Body of pancreas (tissue), 4 donors: ENCODE results near the gene BTBD8. TPM values are rescaled to one million over a fixed set of nuclear protein-coding genes. Genes with fewer than 3 reads are reported as not detected.

Experiments used
- ATAC-seq: fragments of 150-250 bp; one replicate; pipeline ENCODE4 v1.9.1; 2016
- DNase-seq, 4 donors: peaks; one replicate each; pipeline ENCODE4 v3.0.0-alpha.2; 2019
- H3K27ac ChIP-seq, 4 donors: fragments of 200-600 bp; sonication (generic); 1 replicate in 3 of 4; 2 replicates in 1 of 4; pipeline versions ENCODE4 v1.5.1 to v1.6.1; 2016 to 2019; ENCODE audit warnings: mild to moderate bottlenecking in 1 of 4, mixed read lengths in 1 of 4, moderate library complexity in 1 of 4
- H3K27me3 ChIP-seq, 2 donors: fragments of 200-600 bp; sonication (generic); one replicate each; pipeline ENCODE4 v1.6.0; 2016; ENCODE audit warnings: mild to moderate bottlenecking in 1 of 2
- H3K36me3 ChIP-seq, 2 donors: fragments of 200-600 bp; sonication (generic); replicated peaks in 1 of 2; 2 replicates each; pipeline ENCODE4 v1.5.1; 2016; ENCODE audit warnings: low read depth in 2 of 2; ENCODE audit not compliant: insufficient read depth in 1 of 2
- H3K4me1 ChIP-seq: fragments of 200-600 bp; sonication (generic); one replicate; pipeline ENCODE4 v1.6.0; 2016
- H3K4me3 ChIP-seq, 2 donors: fragments of 200-600 bp; sonication (generic); 1 replicate in 1 of 2; 2 replicates in 1 of 2; pipeline ENCODE4 v1.5.1; 2016 to 2019
- H3K9me3 ChIP-seq, 3 donors: fragments of 200-600 bp; sonication (generic); 1 replicate in 2 of 3; 2 replicates in 1 of 3; pipeline ENCODE4 v1.5.1; 2016
- POLR2A ChIP-seq, 3 donors: fragments of 450-650 bp; IDR thresholded peaks; one replicate each; pipeline ENCODE4 v1.6.1; 2016; ENCODE audit warnings: antibody characterized with exemption in 3 of 3, mild to moderate bottlenecking in 2 of 3
- WGBS, 2 donors: methylation state at CpG; one replicate each; pipeline ENCODE4 v1.1.5; 2017; 5-methylcytosine and 5-hydroxymethylcytosine counted together
- intact Hi-C: fragments of 100-400 bp; cut with DNase I; formaldehyde crosslinking; loops from one replicate; pipeline ENCODE4 v1.15.1; 2023
- total RNA-seq, 2 donors: library from RNA; depleted of rRNA; stranded (reverse); fragments of >200 nt; gene quantifications; one replicate each; pipeline ENCODE4 v1.1.0, GENCODE V29; 2016
- TF ChIP-seq, protein P1 (sequence below), 7 experiments: fragments of 450-650 bp in 4 of 7; fragments of 200-600 bp in 3 of 7; sonication (generic) in 3 of 7; IDR thresholded peaks; one replicate each; pipeline ENCODE4 v1.5.1; 2016 to 2019; ENCODE audit warnings: antibody characterized with exemption in 7 of 7

BTBD8 gene
- total RNA-seq, 2 donors from 2014 or later = 4.7 to 6.6 TPM

DNA sequence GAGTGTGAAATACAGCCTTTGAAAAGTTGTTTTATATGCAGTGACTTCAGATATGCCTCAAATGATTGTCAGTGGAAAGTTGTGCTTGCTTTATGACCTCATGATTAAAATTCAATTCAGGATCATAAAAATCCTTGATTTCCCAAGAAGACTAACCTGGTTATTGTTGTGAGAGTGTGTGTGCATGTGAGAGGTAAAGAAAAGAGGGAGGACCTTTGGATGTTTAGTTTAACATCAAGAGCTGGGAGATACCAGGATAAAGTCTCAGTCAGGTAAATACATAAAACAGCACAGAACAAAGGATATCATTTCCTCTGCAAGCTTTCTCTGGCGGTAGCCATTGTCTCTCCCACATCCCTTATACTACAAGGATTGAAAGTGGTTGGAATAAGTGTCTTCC is 14.4 kb downstream of the BTBD8 start:
- H3K27me3 ChIP-seq = no peaks in the 10 kb centered on the region
- no peak for DNase-seq
- H3K9me3 ChIP-seq = no peaks in the 10 kb centered on the region
- intact Hi-C loops = no loop called here
- no peaks in the 10 kb centered on the region for H3K4me1 ChIP-seq
- 79 to 95% methylated on average over 1 of the region's 1 CpG for WGBS, 2 donors
- H3K36me3 ChIP-seq = no peaks in the 10 kb centered on the region
- H3K4me3 ChIP-seq = no peak overlapping the region
- H3K27ac ChIP-seq = no peak overlapping the region
- no peak for ATAC-seq
- TF ChIP-seq, protein P1, sequence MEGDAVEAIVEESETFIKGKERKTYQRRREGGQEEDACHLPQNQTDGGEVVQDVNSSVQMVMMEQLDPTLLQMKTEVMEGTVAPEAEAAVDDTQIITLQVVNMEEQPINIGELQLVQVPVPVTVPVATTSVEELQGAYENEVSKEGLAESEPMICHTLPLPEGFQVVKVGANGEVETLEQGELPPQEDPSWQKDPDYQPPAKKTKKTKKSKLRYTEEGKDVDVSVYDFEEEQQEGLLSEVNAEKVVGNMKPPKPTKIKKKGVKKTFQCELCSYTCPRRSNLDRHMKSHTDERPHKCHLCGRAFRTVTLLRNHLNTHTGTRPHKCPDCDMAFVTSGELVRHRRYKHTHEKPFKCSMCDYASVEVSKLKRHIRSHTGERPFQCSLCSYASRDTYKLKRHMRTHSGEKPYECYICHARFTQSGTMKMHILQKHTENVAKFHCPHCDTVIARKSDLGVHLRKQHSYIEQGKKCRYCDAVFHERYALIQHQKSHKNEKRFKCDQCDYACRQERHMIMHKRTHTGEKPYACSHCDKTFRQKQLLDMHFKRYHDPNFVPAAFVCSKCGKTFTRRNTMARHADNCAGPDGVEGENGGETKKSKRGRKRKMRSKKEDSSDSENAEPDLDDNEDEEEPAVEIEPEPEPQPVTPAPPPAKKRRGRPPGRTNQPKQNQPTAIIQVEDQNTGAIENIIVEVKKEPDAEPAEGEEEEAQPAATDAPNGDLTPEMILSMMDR (IDR thresholded peaks at IDR 0.05) = no peak
- no peak for TF ChIP-seq POLR2A (IDR thresholded peaks at IDR 0.05)

DNA sequence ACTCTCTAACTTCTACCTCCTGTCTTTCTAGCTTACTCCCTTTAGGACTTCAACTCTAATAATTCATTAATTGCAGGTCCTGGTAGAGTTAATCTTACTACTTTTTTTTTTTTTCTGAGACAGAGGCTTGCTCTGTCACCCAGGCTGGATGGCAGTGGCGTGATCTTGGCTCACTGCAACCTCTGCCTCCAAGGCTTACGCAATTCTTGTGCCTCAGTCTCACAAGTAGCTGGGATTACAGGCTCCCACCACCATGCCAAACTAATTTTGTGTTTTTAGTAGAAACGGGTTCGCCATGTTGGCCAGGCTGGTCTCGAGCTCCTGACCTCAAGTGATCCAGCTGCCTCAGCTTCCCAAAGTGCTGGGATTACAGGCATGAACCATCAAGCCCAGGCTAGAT is 15.7 kb downstream of the BTBD8 start:
- no peak overlapping the region for H3K4me3 ChIP-seq
- 91 to 92% methylated on average over 5 of the region's 5 CpGs for WGBS, 2 donors
- no peaks in the 10 kb centered on the region for H3K36me3 ChIP-seq
- H3K4me1 ChIP-seq = no peaks in the 10 kb centered on the region
- H3K27ac ChIP-seq = no peak overlapping the region
- no peak for TF ChIP-seq POLR2A (IDR thresholded peaks at IDR 0.05)
- TF ChIP-seq, protein P1 (IDR thresholded peaks at IDR 0.05) = no peak
- DNase-seq = no peak
- no peaks in the 10 kb centered on the region for H3K27me3 ChIP-seq
- no peak for ATAC-seq
- intact Hi-C loops = no loop called here
- no peaks in the 10 kb centered on the region for H3K9me3 ChIP-seq

DNA sequence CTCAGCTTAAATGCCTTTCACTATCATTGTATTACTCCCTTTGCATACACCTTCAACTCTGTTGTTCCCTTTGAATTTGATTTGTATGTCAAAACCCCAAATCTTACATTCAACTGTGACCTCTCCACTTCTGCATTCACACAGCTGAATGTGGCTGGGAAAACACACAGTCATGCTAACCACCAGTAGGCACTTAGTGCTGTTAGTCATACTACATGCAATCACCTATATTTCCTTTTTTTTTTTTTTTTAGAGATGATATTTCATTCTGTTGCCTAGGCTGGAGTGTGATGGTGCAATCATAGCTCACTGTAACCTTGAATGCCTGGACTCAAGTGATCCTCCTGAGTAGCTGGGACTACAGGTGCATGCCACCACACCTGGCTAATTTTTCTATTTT is 16.2 kb downstream of the BTBD8 start:
- intact Hi-C loops = no loop called here
- Histone ChIP-seq H3K4me3 (no peak overlapping the region), H3K27me3 (no peaks in the 10 kb centered on the region), H3K36me3 (no peaks in the 10 kb centered on the region), H3K9me3 (no peaks in the 10 kb centered on the region), H3K4me1 (no peaks in the 10 kb centered on the region), H3K27ac (no peak overlapping the region)
- ATAC-seq = no peak
- TF ChIP-seq, protein P1 (IDR thresholded peaks at IDR 0.05) = no peak
- TF ChIP-seq POLR2A (IDR thresholded peaks at IDR 0.05) = no peak
- DNase-seq = no peak

DNA sequence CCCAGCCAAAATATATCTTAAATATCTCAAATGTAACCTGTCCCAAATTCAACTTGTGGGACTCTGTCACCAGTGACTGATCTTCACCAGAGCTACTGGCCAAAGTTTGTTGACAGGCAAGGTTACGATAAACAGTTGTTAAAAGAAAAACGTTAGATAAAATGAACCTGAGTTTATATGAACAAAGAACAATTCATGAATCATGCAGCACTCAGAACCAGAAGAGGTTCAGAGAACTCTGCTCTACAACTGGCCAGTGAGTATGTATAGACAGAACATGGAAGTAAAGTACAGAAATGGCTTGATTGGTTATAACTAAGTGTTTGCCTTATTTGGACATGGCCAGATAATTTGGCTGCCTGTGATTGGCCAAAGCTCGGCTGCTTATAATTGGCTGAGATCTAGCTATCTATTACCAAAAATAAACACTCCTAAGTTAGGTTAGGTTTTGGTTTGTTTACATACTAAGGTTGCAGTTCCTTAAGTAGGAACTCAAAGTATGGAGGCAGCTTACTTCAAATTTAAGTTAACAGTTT is 25.5 kb downstream of the BTBD8 start:
- DNase-seq (no peak), ATAC-seq (no peak)
- no peak overlapping the region for H3K27ac ChIP-seq
- H3K4me3 ChIP-seq = no peak overlapping the region
- no peaks in the 10 kb centered on the region for H3K36me3 ChIP-seq
- intact Hi-C loops = no loop called here
- no peaks in the 10 kb centered on the region for H3K9me3 ChIP-seq
- TF ChIP-seq POLR2A (IDR thresholded peaks at IDR 0.05) = no peak
- TF ChIP-seq, protein P1 (IDR thresholded peaks at IDR 0.05) = no peak
- H3K4me1 ChIP-seq = no peaks in the 10 kb centered on the region
- 78 to 79% methylated on average over 3 of the region's 3 CpGs for WGBS, 2 donors
- H3K27me3 ChIP-seq = no peaks in the 10 kb centered on the region

DNA sequence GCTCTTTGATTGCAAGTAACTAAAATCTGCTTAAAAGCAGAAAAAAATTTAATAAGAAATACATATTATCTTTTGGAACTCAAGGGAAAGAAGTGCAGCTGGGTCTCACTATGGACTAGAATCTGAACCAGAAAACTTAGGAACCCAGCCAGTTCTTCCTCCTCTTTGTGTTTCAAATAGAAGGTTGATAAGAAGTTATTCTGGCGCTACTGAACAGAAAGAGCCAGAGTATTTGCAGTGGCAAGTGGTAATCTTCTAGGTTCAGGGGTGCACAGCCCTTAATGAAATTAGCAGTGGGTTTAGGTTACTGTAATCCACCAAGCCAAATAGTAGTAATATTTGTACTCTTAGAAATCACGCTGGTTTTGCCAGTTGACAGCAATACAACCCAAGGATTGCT is 28.5 kb downstream of the BTBD8 start:
- 86 to 88% methylated on average over 2 of the region's 2 CpGs for WGBS, 2 donors
- intact Hi-C loops = no loop called here
- no peaks in the 10 kb centered on the region for H3K36me3 ChIP-seq
- no peaks in the 10 kb centered on the region for H3K4me1 ChIP-seq
- H3K9me3 ChIP-seq = no peaks in the 10 kb centered on the region
- no peak overlapping the region for H3K4me3 ChIP-seq
- TF ChIP-seq, protein P1 (IDR thresholded peaks at IDR 0.05) = no peak
- no peak overlapping the region for H3K27ac ChIP-seq
- ATAC-seq (no peak), DNase-seq (no peak)
- H3K27me3 ChIP-seq = no peaks in the 10 kb centered on the region
